ENCODE data around the gene LHFPL2.

DNA sequence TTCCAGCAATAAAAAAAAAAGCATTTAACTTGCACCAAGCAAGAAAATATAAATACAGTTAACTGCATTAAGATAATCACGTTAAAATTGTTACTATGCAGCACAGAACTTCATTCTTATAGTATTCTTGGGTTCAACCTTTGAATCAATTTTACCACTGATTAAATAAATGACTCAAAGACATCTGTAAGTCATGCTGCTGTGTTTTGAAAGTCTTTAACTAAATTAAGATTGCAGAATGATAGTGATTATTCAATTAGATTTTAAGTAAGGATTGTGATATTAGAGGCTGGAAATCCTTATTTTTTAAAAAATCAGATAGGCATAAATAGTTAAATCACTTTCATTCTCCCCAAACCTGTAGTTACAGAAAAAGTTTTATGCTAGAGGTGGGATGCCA lies 171.8 kb downstream of the LHFPL2 start:
- TF ChIP-seq GATA3 (IDR thresholded peaks at IDR 0.05; ENCODE audit: low read depth, low read length) (no peak), GATA2 (IDR thresholded peaks at IDR 0.05; ENCODE audit: low read depth, low read length) (no peak)

Data from SH-SY5Y (cell line).